ENCODE data around the gene DEFB115. TPM values are rescaled to one million over a fixed set of nuclear protein-coding genes. Genes with fewer than 3 reads are reported as not detected.
"Not testable (repeated sequence)": the region's sequence is repeated elsewhere in the genome, so short reads cannot be mapped to it uniquely, and the experiment has no call there.

DEFB115 gene
- not detected for total RNA-seq
- polyA plus RNA-seq: not detected
- long read RNA-seq, donor 1: 0 reads
- long read RNA-seq, donor 2: 0 reads
- long read RNA-seq, donor 3: 0 reads
- long read RNA-seq, donor 4: 0 reads
- long read RNA-seq, donor 5: 0 reads
- long read RNA-seq, donor 6: 0 reads
- long read RNA-seq, donor 7: 0 reads
- long read RNA-seq, donor 8: 0 reads
- long read RNA-seq, donor 9: 0 reads
- long read RNA-seq, donor 10: 0 reads

GRCh38 chr20:31257364-31257763 is at the start of gene DEFB115:
TSS of gene DEFB115 (plus strand) at chr20:31257664. CDS start at chr20:31257664, 0 bp downstream.
- 47% methylated on average over 2 of the region's 2 CpGs for WGBS
- Histone ChIP-seq H3K4me3 (ENCODE audit: low read length in 2 of 2) (no peak within 1 kb of the TSS), H3K27me3 (ENCODE audit: control insufficient read depth in 2 of 2, insufficient read depth in 1 of 2, low read length in 1 of 2) (no peaks in the 10 kb centered on the region), H3K36me3 (ENCODE audit: control insufficient read depth in 2 of 2, insufficient read depth in 2 of 2, low read length in 1 of 2) (no peaks in the 10 kb centered on the region), H3K9me3 (ENCODE audit: control insufficient read depth in 2 of 2, insufficient read depth in 1 of 2, low read length in 1 of 2) (peaks cover 0 to 5% of the 10 kb centered on the region in 2 donors), H3K4me1 (ENCODE audit: control insufficient read depth in 2 of 2, insufficient read depth in 2 of 2, low read length in 2 of 2) (no peaks in the 10 kb centered on the region), H3K27ac (ENCODE audit: low read depth in 1 of 2, low read length in 1 of 2) (no peak within 1 kb of the TSS)
- no peak for DNase-seq (ENCODE audit: low read depth in 6 of 9, low spot score in 9 of 9)

DNA sequence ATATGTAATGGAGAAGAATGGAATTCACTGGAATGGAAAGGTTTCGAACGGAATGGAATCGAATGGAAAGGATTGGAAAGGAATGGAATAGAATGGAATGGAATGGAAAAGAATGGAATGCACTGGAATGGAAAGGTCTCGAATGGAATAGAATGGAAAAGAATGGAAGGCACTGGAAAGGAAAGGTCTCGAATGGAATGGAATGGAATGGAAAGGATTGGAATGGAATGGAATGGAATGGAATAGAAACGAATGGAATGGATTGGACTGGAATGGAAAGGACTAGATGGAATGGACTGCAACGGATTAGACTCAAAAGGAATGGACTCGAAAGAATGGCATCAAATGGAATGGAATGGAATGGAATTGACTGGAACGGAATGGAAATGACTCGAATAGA is 20.5 kb upstream of the DEFB115 start:
- no peaks in the 10 kb centered on the region for H3K27me3 ChIP-seq (ENCODE audit: control insufficient read depth in 2 of 2, insufficient read depth in 1 of 2, low read length in 1 of 2)
- no peak for DNase-seq (ENCODE audit: low read depth in 6 of 9, low spot score in 9 of 9)
- no peaks in the 10 kb centered on the region for H3K36me3 ChIP-seq (ENCODE audit: control insufficient read depth in 2 of 2, insufficient read depth in 2 of 2, low read length in 1 of 2)
- no peaks in the 10 kb centered on the region for H3K4me1 ChIP-seq (ENCODE audit: control insufficient read depth in 2 of 2, insufficient read depth in 2 of 2, low read length in 2 of 2)
- no peaks in the 10 kb centered on the region for H3K9me3 ChIP-seq (ENCODE audit: control insufficient read depth in 2 of 2, insufficient read depth in 1 of 2, low read length in 1 of 2)
- no peak overlapping the region for H3K27ac ChIP-seq (ENCODE audit: low read depth in 1 of 2, low read length in 1 of 2)
- WGBS: 80% methylated on average over 10 of the region's 10 CpGs
- H3K4me3 ChIP-seq (ENCODE audit: low read length in 2 of 2): no peak overlapping the region

DNA sequence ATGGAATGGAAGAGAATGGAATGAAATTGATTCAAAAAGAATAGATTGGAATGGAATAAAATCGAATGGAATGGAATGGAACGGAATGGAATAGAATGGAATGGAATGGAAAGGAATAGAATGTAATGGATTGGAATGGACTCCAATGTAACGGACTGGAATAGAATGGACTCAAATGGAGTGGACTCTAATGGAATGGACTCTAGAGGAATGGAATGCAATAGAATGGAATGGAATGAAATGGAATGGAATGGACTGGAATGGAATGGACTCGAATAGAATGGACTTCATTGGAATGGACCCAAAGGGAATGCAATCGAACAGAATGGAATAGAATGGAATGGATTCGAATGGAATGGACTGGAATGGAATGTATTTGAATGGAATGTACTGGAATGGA is 19.7 kb upstream of the DEFB115 start:
- Histone ChIP-seq H3K27ac (ENCODE audit: low read depth in 1 of 2, low read length in 1 of 2) (no peak overlapping the region), H3K4me3 (ENCODE audit: low read length in 2 of 2) (no peak overlapping the region), H3K36me3 (ENCODE audit: control insufficient read depth in 2 of 2, insufficient read depth in 2 of 2, low read length in 1 of 2) (no peaks in the 10 kb centered on the region), H3K27me3 (ENCODE audit: control insufficient read depth in 2 of 2, insufficient read depth in 1 of 2, low read length in 1 of 2) (no peaks in the 10 kb centered on the region), H3K4me1 (ENCODE audit: control insufficient read depth in 2 of 2, insufficient read depth in 2 of 2, low read length in 2 of 2) (no peaks in the 10 kb centered on the region), H3K9me3 (ENCODE audit: control insufficient read depth in 2 of 2, insufficient read depth in 1 of 2, low read length in 1 of 2) (no peaks in the 10 kb centered on the region)
- 79% methylated on average over 6 of the region's 6 CpGs for WGBS
- no peak for DNase-seq (ENCODE audit: low read depth in 6 of 9, low spot score in 9 of 9)

- Histone ChIP-seq H3K36me3 (ENCODE audit: control insufficient read depth in 2 of 2, insufficient read depth in 2 of 2, low read length in 1 of 2) (no peaks in the 10 kb centered on the region), H3K27ac (ENCODE audit: low read depth in 1 of 2, low read length in 1 of 2) (no peak overlapping the region), H3K4me3 (ENCODE audit: low read length in 2 of 2) (no peak overlapping the region), H3K4me1 (ENCODE audit: control insufficient read depth in 2 of 2, insufficient read depth in 2 of 2, low read length in 2 of 2) (no peaks in the 10 kb centered on the region), H3K9me3 (ENCODE audit: control insufficient read depth in 2 of 2, insufficient read depth in 1 of 2, low read length in 1 of 2) (no peaks in the 10 kb centered on the region), H3K27me3 (ENCODE audit: control insufficient read depth in 2 of 2, insufficient read depth in 1 of 2, low read length in 1 of 2) (no peaks in the 10 kb centered on the region)
- DNase-seq (ENCODE audit: low read depth in 6 of 9, low spot score in 9 of 9): no peak
- 80% methylated on average over 8 of the region's 8 CpGs for WGBS
Observed at GRCh38 chr20:31239139-31239538, 18.3 kb upstream of the DEFB115 start.

DNA sequence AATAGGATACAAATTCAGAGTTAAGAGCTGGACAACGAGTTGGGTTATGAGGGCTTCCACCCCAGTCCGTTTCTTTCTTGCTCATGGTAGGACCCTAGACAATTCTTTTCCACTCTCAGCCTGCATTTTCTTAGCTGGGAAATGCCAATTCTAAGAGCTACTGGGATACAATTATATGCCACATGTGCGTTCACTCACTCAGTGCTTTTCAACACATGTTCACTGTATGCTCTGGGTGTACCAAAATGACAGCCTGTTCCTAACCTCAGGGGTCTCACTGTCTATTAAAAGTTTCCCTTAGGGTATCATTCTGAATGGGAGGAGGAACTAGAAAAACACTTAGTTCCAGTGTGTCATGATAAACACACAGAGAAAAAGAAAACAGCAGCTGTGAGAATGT is 505 bp upstream of the DEFB115 start:
- Histone ChIP-seq H3K9me3 (ENCODE audit: control insufficient read depth in 2 of 2, insufficient read depth in 1 of 2, low read length in 1 of 2) (peaks cover 0 to 5% of the 10 kb centered on the region in 2 donors), H3K27ac (ENCODE audit: low read depth in 1 of 2, low read length in 1 of 2) (no peak overlapping the region), H3K4me3 (ENCODE audit: low read length in 2 of 2) (no peak overlapping the region), H3K36me3 (ENCODE audit: control insufficient read depth in 2 of 2, insufficient read depth in 2 of 2, low read length in 1 of 2) (no peaks in the 10 kb centered on the region), H3K27me3 (ENCODE audit: control insufficient read depth in 2 of 2, insufficient read depth in 1 of 2, low read length in 1 of 2) (no peaks in the 10 kb centered on the region), H3K4me1 (ENCODE audit: control insufficient read depth in 2 of 2, insufficient read depth in 2 of 2, low read length in 2 of 2) (no peaks in the 10 kb centered on the region)
- DNase-seq (ENCODE audit: low read depth in 6 of 9, low spot score in 9 of 9): no peak
- 52% methylated on average over 3 of the region's 3 CpGs for WGBS

- no peak overlapping the region for H3K27ac ChIP-seq (ENCODE audit: low read depth in 1 of 2, low read length in 1 of 2)
- WGBS: 75% methylated on average over 6 of the region's 6 CpGs
- no peak for DNase-seq (ENCODE audit: low read depth in 6 of 9, low spot score in 9 of 9)
- H3K4me1 ChIP-seq (ENCODE audit: control insufficient read depth in 2 of 2, insufficient read depth in 2 of 2, low read length in 2 of 2): no peaks in the 10 kb centered on the region
- H3K27me3 ChIP-seq (ENCODE audit: control insufficient read depth in 2 of 2, insufficient read depth in 1 of 2, low read length in 1 of 2): no peaks in the 10 kb centered on the region
- no peaks in the 10 kb centered on the region for H3K36me3 ChIP-seq (ENCODE audit: control insufficient read depth in 2 of 2, insufficient read depth in 2 of 2, low read length in 1 of 2)
- H3K4me3 ChIP-seq (ENCODE audit: low read length in 2 of 2): no peak overlapping the region
- peaks cover 0 to 5% of the 10 kb centered on the region in 2 donors for H3K9me3 ChIP-seq (ENCODE audit: control insufficient read depth in 2 of 2, insufficient read depth in 1 of 2, low read length in 1 of 2)
Observed at GRCh38 chr20:31260326-31260932, 3.0 kb downstream of the DEFB115 start.

GRCh38 chr20:31274441-31274840 is 17.0 kb downstream of the DEFB115 start:
- Histone ChIP-seq H3K36me3 (ENCODE audit: control insufficient read depth in 2 of 2, insufficient read depth in 2 of 2, low read length in 1 of 2) (no peaks in the 10 kb centered on the region), H3K4me3 (ENCODE audit: low read length in 2 of 2) (no peak overlapping the region), H3K9me3 (ENCODE audit: control insufficient read depth in 2 of 2, insufficient read depth in 1 of 2, low read length in 1 of 2) (peaks cover 13 to 41% of the 10 kb centered on the region in 2 donors), H3K27me3 (ENCODE audit: control insufficient read depth in 2 of 2, insufficient read depth in 1 of 2, low read length in 1 of 2) (no peaks in the 10 kb centered on the region), H3K27ac (ENCODE audit: low read depth in 1 of 2, low read length in 1 of 2) (no peak overlapping the region), H3K4me1 (ENCODE audit: control insufficient read depth in 2 of 2, insufficient read depth in 2 of 2, low read length in 2 of 2) (no peaks in the 10 kb centered on the region)
- WGBS: 87% methylated on average over 20 of the region's 20 CpGs
- DNase-seq (ENCODE audit: low read depth in 6 of 9, low spot score in 9 of 9): no peak

DNA sequence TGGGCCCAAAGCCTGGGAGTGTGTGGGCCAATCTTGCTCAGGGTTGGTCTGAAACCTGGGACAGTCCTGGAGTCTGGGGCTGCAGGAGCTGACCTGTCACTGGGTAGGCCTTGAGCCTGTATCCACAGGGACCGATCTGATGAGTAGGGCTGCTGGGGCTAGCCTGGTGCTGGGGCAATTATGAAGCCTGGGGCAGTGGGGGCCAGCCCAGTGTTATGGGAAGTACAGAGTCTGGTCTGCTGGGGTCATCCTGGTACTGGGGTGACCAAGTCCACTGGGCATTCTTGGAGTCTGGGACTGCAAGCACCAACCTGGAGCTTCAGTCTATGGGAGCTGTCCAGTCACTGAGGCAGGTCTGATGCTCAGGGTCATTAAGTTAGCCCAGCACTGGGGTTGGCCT is 20.7 kb downstream of the DEFB115 start:
- 97% methylated on average over 1 of the region's 1 CpG for WGBS
- Histone ChIP-seq H3K9me3 (ENCODE audit: control insufficient read depth in 2 of 2, insufficient read depth in 1 of 2, low read length in 1 of 2) (peaks cover 6 to 33% of the 10 kb centered on the region in 2 donors), H3K27ac (ENCODE audit: low read depth in 1 of 2, low read length in 1 of 2) (no peak overlapping the region), H3K36me3 (ENCODE audit: control insufficient read depth in 2 of 2, insufficient read depth in 2 of 2, low read length in 1 of 2) (no peaks in the 10 kb centered on the region), H3K4me3 (ENCODE audit: low read length in 2 of 2) (no peak overlapping the region), H3K27me3 (ENCODE audit: control insufficient read depth in 2 of 2, insufficient read depth in 1 of 2, low read length in 1 of 2) (no peaks in the 10 kb centered on the region), H3K4me1 (ENCODE audit: control insufficient read depth in 2 of 2, insufficient read depth in 2 of 2, low read length in 2 of 2) (no peaks in the 10 kb centered on the region)
- DNase-seq (ENCODE audit: low read depth in 6 of 9, low spot score in 9 of 9): no peak

GRCh38 chr20:31284964-31285363 is 27.5 kb downstream of the DEFB115 start:
- H3K9me3 ChIP-seq (ENCODE audit: control insufficient read depth in 2 of 2, insufficient read depth in 1 of 2, low read length in 1 of 2); H3K27me3 ChIP-seq (ENCODE audit: control insufficient read depth in 2 of 2, insufficient read depth in 1 of 2, low read length in 1 of 2); H3K36me3 ChIP-seq (ENCODE audit: control insufficient read depth in 2 of 2, insufficient read depth in 2 of 2, low read length in 1 of 2); H3K27ac ChIP-seq (ENCODE audit: low read depth in 1 of 2, low read length in 1 of 2); H3K4me3 ChIP-seq (ENCODE audit: low read length in 2 of 2); H3K4me1 ChIP-seq (ENCODE audit: control insufficient read depth in 2 of 2, insufficient read depth in 2 of 2, low read length in 2 of 2); DNase-seq (ENCODE audit: low read depth in 6 of 9, low spot score in 9 of 9): not testable (repeated sequence)
- 67% methylated on average over 7 of the region's 7 CpGs for WGBS
